IPS-18c (cell line): ENCODE results near the gene CACNA1D.

Source experiments
- H3K4me3 ChIP-seq: 2 replicates; pipeline ENCODE4 v1.7.0; 2013; ENCODE audit warnings: low read depth, mild to moderate bottlenecking, low read length, moderate library complexity; ENCODE audit not compliant: insufficient read depth
- H3K9me3 ChIP-seq: one replicate; pipeline ENCODE4 v1.6.1; 2013; ENCODE audit warnings: mild to moderate bottlenecking, low read length, moderate library complexity; ENCODE audit not compliant: control insufficient read depth, insufficient read depth

The CACNA1D gene

GRCh38 chr3:53511246-53511645, 16.8 kb downstream of the CACNA1D start:
- H3K4me3 ChIP-seq = no peak overlapping the region
- H3K9me3 ChIP-seq = no peaks in the 10 kb centered on the region

- no peak overlapping the region for H3K4me3 ChIP-seq
- H3K9me3 ChIP-seq = no peaks in the 10 kb centered on the region
Observed at GRCh38 chr3:53513556-53514190, 19.3 kb downstream of the CACNA1D start.

GRCh38 chr3:53516339-53516738, 21.9 kb downstream of the CACNA1D start:
- no peak overlapping the region for H3K4me3 ChIP-seq

GRCh38 chr3:53518495-53518981, 24.1 kb downstream of the CACNA1D start:
- no peak overlapping the region for H3K4me3 ChIP-seq
- H3K9me3 ChIP-seq = no peaks in the 10 kb centered on the region

More at GRCh38 chr3:53516339-53516738, 21.9 kb downstream of the CACNA1D start:
- no peaks in the 10 kb centered on the region for H3K9me3 ChIP-seq

GRCh38 chr3:53519065-53519709, 24.8 kb downstream of the CACNA1D start:
- no peak overlapping the region for H3K4me3 ChIP-seq
- H3K9me3 ChIP-seq = no peaks in the 10 kb centered on the region

DNA sequence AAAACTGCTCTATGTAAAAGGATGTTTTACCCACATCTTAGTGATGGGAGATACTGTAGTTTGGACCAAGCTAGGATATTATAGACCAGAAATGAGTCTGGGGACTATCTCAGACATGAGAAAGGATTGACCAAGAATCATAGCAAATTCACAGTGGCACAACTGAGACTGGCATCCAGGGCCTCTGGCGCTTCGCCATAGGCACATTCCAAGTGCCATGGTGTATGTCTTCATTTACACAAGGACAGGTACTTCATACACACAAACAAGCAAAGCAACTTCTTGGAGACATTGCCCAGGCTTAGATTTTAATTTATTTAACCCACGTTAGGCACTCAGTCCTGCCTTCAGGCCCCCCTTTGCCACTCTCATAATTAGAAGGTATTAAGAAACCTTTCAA, 28.9 kb downstream of the CACNA1D start:
- no peak overlapping the region for H3K4me3 ChIP-seq
- H3K9me3 ChIP-seq = no peaks in the 10 kb centered on the region

DNA sequence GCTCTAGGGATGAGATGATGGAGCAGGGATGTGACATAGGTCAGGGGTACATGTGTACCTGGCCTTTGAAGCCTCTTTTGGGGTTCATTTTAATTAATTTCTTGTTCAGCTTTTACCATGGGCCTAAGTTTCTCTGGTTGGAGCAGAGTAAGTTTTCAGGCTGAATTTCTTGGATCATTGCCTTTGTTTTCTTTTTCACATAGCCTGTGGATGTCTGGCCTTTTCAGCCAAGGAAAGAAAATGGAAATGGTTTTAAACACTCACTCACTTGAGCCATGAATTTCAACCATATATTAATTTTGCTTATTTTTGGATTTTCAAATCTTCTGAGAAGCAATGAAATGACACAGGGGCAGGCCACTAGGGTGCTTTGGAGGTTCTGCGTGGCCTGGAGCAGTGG, 30.2 kb downstream of the CACNA1D start:
- H3K9me3 ChIP-seq = no peaks in the 10 kb centered on the region
- H3K4me3 ChIP-seq = no peak overlapping the region

- H3K4me3 ChIP-seq = no peak overlapping the region
Observed at GRCh38 chr3:53525765-53526703, 31.6 kb downstream of the CACNA1D start.

DNA sequence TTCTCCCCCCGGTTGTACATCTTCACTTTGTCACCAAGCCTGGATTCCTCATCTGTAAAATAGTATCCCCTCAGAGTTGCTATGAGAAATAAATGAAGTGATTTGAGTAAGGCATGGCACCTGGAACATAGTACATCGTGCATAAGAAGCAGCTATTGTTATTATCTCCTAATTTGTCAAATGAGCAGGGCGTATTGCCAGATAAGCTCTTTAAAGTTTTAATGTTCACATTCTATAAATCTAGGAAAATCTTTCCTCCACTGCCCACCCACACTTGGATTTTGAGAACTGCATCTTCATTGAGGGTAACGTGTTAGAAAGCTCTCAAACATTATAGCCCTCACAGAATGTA, 32.3 kb downstream of the CACNA1D start:
- no peaks in the 10 kb centered on the region for H3K9me3 ChIP-seq
- H3K4me3 ChIP-seq = no peak overlapping the region

More at GRCh38 chr3:53525765-53526703, 31.6 kb downstream of the CACNA1D start:
- no peaks in the 10 kb centered on the region for H3K9me3 ChIP-seq

DNA sequence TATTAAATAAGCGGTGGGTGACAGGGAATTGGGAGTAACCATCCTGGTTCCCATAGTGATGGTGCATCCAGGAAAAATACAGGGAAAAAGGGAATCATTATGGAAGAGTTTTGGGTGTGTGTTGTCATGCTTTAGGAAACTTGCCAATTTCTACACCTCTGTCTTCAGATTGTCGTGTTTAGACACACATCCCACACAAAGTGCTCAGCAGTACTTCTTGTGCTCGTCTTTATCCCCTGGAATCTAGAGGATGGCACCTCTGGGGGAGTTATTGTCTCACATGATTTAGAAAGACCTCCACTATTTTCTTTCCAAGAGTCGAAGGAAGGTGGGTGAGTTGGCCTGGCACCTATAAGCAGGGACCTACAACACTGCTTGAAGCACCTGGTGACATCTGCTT, 35.8 kb downstream of the CACNA1D start:
- no peak overlapping the region for H3K4me3 ChIP-seq
- H3K9me3 ChIP-seq = no peaks in the 10 kb centered on the region

DNA sequence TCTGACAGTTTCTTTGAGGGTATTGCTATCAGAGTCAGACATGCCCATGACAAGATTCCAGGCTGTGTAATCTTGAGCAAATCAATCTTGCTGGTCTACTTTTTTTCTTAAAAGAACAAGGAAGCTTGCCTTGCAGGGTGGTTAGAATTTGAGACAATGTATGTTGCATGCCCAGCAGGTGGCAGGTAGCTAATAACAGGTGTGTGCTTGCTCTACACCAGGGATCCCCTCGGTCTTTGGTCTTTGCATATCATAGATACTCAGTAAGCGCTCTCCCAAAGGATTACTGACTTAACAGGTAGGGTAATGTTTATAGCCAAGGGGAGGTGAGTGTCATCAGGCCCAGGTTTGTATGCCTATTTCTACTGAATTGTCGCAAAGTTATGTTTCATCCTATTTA, 37.3 kb downstream of the CACNA1D start:
- Histone ChIP-seq H3K4me3 (no peak overlapping the region), H3K9me3 (no peaks in the 10 kb centered on the region)

- H3K9me3 ChIP-seq = no peaks in the 10 kb centered on the region
- H3K4me3 ChIP-seq = no peak overlapping the region
Observed at GRCh38 chr3:53533472-53533871, 39.1 kb downstream of the CACNA1D start.

GRCh38 chr3:53534216-53534615, 39.8 kb downstream of the CACNA1D start:
- Histone ChIP-seq H3K4me3 (no peak overlapping the region), H3K9me3 (no peaks in the 10 kb centered on the region)

DNA sequence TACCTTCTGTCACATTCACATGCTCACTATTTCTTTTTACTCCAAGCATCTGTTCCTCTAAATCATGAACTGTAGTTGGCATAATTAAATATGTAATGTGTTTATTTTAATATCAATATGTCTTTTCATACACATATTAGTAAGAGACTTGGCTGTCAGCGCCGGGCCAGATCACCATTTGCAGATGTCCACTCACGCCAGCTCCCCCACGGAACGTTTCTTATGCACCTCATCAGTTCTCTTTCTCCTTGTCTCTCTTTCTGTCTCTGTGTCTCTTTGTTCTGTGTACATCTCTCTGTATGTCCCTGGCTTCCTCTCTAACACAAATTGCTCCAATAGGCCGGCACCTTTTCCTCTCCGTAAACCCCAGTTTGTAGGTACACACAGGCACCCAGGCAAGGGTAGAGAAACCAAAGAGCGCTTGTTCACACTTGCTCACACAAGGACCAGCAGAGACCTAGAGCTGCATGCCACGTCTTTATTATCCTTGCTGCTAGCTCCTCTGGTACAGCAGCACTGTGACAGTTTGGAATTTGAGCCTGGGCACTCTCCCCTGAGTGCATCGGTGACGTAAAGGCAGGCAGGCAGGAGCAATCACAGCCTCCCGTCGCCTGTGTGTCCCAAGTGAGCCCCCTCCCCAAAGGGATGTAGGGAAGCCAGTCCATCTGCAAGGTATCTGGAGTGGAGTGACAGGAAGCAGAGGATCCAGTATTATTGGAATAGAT, 40.4 kb downstream of the CACNA1D start:
- H3K4me3 ChIP-seq = no peak overlapping the region
- H3K9me3 ChIP-seq = no peaks in the 10 kb centered on the region

DNA sequence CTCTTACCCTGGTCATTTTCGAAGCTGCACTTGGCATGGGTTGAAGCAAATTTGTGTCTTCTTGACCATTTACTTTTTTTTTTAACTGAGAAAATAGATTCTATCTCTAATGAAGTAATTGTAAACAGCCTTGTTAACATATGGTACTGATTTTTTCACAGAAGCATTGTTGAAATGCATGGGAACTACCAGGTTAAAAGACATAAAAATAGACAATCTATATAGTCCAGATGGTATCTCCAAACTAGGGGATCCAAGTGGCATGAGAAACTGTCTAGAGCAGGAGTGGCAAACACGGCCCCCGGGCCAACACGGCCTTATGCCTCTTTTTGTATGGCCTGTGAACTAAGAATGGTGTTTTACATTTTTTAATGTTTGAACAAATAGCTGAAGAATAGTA, 41.9 kb downstream of the CACNA1D start:
- no peaks in the 10 kb centered on the region for H3K9me3 ChIP-seq
- no peak overlapping the region for H3K4me3 ChIP-seq

DNA sequence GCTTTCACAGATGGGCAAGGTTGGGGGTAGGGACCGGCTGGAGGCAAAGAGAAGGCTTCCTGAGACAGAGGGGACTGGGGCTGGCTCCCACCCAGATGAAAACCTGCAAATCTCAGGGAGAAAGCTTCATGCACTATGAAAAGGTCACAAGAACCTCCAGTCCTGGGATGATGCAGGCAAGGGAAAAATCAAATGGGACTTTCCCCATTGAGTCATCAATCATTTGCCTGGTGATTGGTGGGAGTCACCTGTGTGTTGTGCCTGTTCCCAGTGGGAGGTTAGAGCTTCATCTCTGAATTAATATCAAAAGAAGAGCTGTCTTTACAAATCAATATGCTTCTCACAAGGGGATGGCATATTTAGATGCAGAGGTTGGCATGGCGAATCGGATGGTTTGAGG, 49.9 kb downstream of the CACNA1D start:
- H3K9me3 ChIP-seq = no peaks in the 10 kb centered on the region
- no peak overlapping the region for H3K4me3 ChIP-seq

DNA sequence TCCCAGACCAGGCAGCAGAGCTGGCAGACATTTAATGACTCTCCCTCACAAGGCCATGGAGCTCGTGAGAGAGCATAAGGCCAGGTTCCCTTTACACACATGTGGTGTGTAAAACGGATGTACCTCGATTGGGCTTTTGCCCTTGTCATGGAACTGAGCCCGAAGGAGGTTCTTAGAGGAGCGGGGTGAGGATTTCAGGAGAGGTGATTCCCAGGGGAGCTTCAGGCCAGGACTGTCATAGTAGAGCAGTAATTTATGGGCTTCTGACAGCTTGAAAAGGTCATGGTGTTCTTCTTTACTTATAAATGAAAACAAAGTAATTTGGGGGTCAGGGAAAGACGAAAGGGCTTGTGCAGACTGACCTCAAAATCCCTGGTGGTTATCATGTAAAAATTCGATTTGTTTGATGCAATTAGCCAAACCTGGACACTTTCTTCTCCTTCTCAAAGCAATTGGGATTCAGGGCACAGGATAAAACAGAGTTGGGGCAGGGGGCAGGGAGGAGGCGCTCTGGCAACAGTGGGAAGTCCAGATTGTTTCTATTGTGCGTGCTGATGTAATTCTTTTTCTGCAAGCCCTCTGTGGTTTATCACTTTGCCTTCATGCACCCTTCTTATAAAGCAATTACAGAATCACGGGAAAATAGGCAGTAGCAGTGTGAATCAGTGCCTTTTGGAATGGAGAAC, 51.0 kb downstream of the CACNA1D start:
- Histone ChIP-seq H3K9me3 (no peaks in the 10 kb centered on the region), H3K4me3 (no peak overlapping the region)
